Right renal pelvis (tissue), 4 donors: ENCODE results near the gene GZF1. TPM values are rescaled to one million over a fixed set of nuclear protein-coding genes. Genes with fewer than 3 reads are reported as not detected.

Experiments used
- DNase-seq, 4 donors: peaks; one replicate each; pipeline ENCODE4 v3.0.0-alpha.2; 2013; ENCODE audit warnings: low read depth in 4 of 4, low spot score in 3 of 4, missing footprints in 1 of 4
- polyA plus RNA-seq, 4 donors: library from polyadenylated mRNA; unstranded; fragments of 120-200 nt; gene quantifications; one replicate each; pipeline ENCODE4 v1.2.1, GENCODE V29; 2013; ENCODE audit not compliant: insufficient read length in 4 of 4

Gene GZF1
- polyA plus RNA-seq = 10 to 100 TPM; 16.0 to 18.4 (median 16.2) TPM

- DNase-seq = peak; percentile 94 to 98 (median 96)
Observed at GRCh38 chr20:23361476-23362391, at the start of gene GZF1. Gene GZF1 (plus strand): TSS chr20:23362182. CDS start chr20:23364384, 2,202 bp downstream.

GRCh38 chr20:23313271-23313670 is 48.7 kb upstream of the GZF1 start:
- no peak for DNase-seq

- no peak for DNase-seq
Observed at GRCh38 chr20:23314699-23315098, 47.3 kb upstream of the GZF1 start.

GRCh38 chr20:23315099-23315498 is 46.9 kb upstream of the GZF1 start:
- no peak for DNase-seq

- no peak for DNase-seq
Observed at GRCh38 chr20:23316626-23317025, 45.4 kb upstream of the GZF1 start.

GRCh38 chr20:23317081-23317480 is 44.9 kb upstream of the GZF1 start:
- no peak for DNase-seq

- no peak for DNase-seq
Observed at GRCh38 chr20:23318347-23318746, 43.6 kb upstream of the GZF1 start.

- no peak for DNase-seq
Observed at GRCh38 chr20:23320317-23320716, 41.7 kb upstream of the GZF1 start.

GRCh38 chr20:23325107-23325506 is 36.9 kb upstream of the GZF1 start:
- no peak for DNase-seq

GRCh38 chr20:23326774-23327173 is 35.2 kb upstream of the GZF1 start:
- DNase-seq = no peak

- DNase-seq = no peak
Observed at GRCh38 chr20:23327617-23328333, 34.2 kb upstream of the GZF1 start.

- DNase-seq = no peak
Observed at GRCh38 chr20:23331450-23332350, 30.3 kb upstream of the GZF1 start.

GRCh38 chr20:23332467-23332866 is 29.5 kb upstream of the GZF1 start:
- DNase-seq = no peak

GRCh38 chr20:23334111-23334510 is 27.9 kb upstream of the GZF1 start:
- no peak for DNase-seq

- DNase-seq = no peak
Observed at GRCh38 chr20:23335521-23335920, 26.5 kb upstream of the GZF1 start.

GRCh38 chr20:23336476-23336875 is 25.5 kb upstream of the GZF1 start:
- DNase-seq = no peak

GRCh38 chr20:23337312-23337711 is 24.7 kb upstream of the GZF1 start:
- DNase-seq = no peak

GRCh38 chr20:23339986-23340385 is 22.0 kb upstream of the GZF1 start:
- no peak for DNase-seq

GRCh38 chr20:23340524-23340923 is 21.5 kb upstream of the GZF1 start:
- peak in 1 of 4 donors; percentile 31 for DNase-seq

- no peak for DNase-seq
Observed at GRCh38 chr20:23341073-23341472, 20.9 kb upstream of the GZF1 start.

GRCh38 chr20:23343590-23343989 is 18.4 kb upstream of the GZF1 start:
- no peak for DNase-seq
